HG03457 (cell line): Measurements from ENCODE around the gene ABCB6.
A peak's percentile ranks its signal among the peaks of the same experiment; 100 is the strongest.

Experiments
- ATAC-seq: cut with Tn5 transposase; IDR thresholded peaks from one replicate; pipeline ENCODE4 v1.9.1; 2021; ENCODE audit warnings: moderate number of reproducible peaks; ENCODE audit not compliant: unreplicated experiment

The ABCB6 gene

DNA sequence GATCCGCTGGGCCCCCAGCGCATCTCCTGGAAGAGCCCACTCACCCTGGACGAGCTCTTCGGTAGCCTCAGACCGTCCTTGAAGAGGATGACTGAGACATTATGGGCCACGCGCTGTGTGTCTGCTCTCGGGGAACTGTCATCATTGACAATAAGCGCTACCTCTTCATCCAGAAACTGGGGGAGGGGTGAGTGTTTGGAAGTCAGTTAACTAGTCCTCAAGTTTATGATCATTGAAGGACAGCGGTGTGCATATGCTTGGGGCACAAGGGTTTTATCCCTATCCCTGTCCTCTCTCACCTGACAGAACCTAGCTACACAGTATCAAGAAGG is 27.1 kb upstream of the ABCB6 start:
- ATAC-seq, result no peak

DNA sequence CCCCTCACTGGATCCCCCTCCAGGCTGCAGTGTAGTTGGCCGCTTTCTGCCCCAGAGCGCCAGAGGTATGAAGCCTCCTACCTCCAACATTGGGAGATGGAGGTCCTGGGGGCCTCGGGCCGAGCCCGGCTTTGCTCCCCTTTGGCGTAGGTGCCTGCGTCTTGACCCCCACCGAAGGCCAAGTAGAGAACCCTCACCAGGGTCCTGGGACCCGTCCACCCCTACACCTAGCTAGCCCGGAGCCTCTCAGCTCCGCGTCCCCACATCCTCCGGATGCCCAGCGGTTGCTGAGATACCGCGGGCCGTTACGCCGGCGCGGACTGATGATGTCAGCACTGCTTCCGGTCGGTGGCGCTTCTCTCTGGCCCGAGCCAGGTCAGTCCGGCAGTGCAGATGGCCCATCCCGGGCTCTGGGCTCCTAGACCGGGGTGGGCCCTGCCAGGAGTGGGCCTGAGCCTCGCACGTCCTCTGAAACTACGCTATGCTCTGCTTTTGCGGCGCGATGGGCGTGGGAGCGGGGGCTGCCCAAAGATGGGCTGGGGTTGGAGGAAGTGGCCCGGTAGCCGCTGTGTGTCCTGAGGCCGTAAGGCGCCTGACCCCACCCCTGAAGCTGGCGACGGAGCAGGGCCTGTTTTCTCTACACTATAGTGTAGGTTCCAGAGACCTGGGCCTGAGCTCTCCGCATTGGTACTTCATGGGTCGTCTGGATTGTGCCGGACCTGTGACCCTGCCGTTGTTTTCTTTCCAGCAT is 26.6 kb upstream of the ABCB6 start, which contains the start of the genes GLB1L and STK16:
TSS of gene GLB1L (minus strand) at position 297 of the 751 bp plus-strand sequence. CDS start 1,871 bp downstream, outside the sequence.
TSS of gene STK16 (plus strand) at position 332 of the 751 bp plus-strand sequence. CDS start 521 bp downstream, outside the sequence.
- ATAC-seq, result peak; percentile 50

DNA sequence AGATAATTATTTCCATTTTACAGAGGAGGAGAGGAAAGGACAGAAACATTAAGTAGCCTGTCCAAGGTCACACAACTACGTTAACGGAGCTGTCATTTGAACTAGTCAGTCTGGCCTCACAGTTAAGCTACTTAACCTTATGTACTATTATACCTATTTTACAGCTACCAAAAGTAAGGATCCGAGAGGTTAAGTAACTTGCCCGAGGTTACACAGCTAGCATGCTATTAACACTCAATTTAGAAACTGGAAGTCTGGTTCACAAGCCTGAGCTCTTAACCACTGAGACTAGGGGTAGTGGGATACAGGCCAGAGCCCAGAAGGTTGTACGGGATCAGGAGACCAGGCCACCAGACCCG is 26.0 kb upstream of the ABCB6 start:
- ATAC-seq, result no peak

DNA sequence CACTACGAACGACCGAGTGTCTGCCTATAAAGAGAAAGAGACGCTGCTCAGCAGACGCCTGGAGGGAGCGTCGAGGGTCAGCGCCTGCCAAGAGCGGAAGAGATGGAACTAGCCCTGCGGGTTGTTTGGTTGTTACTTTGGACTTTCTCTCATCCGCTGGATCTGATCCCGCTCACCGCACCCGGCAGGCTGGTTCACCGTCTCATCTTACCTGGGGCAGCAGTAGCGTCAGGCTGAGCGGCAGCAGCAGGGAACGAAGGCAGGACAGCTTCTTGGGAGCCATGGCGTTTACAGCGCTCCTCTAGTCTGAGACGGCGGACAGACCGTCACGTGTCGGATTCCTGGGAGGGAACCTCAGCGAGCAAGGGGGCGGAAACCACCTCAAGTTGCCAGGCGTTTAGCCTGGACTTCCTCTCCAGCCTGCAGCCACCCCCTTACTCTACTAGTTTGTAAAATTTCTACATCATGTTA is 24.6 kb upstream of the ABCB6 start:
- no peak for ATAC-seq

DNA sequence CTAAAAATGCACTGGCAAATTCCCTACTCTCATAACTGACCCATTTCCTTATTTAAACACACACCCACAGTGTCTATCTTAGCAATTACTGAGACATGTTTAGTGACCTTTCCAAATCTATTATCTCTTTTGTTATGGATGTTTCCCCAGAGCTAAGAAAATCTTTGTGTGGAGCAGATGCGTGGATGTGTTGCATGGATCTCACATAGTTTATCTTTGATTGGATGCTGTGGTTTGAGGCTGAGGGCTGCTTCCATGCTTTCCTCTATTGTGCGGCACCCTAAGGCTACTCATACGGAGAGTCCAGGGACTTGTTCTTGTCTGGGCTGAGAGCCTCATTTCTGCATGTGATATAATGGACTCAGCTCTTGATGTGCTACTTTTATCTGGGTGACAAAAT is 15.6 kb upstream of the ABCB6 start:
- ATAC-seq, result no peak

DNA sequence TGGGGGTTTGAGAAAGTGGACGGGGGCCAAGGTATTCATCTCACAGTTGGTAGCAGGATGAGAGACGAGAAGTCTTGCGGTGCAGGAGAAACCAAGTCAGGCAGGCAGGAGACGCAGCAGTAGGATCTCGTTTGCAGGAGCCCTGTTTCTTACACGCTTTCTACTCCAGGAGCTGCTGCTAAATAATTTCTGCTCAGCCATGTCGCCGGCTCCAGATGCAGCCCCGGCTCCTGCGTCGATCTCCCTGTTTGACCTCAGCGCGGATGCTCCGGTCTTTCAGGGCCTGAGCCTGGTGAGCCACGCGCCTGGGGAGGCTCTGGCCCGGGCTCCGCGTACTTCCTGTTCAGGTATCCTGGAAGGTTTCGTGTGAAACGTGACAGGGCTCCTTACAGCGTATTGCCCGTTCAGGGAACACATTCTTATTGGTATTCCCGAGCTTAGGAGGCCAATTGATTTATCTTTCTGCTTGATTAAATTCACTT is 11.3 kb upstream of the ABCB6 start:
- ATAC-seq, result no peak

DNA sequence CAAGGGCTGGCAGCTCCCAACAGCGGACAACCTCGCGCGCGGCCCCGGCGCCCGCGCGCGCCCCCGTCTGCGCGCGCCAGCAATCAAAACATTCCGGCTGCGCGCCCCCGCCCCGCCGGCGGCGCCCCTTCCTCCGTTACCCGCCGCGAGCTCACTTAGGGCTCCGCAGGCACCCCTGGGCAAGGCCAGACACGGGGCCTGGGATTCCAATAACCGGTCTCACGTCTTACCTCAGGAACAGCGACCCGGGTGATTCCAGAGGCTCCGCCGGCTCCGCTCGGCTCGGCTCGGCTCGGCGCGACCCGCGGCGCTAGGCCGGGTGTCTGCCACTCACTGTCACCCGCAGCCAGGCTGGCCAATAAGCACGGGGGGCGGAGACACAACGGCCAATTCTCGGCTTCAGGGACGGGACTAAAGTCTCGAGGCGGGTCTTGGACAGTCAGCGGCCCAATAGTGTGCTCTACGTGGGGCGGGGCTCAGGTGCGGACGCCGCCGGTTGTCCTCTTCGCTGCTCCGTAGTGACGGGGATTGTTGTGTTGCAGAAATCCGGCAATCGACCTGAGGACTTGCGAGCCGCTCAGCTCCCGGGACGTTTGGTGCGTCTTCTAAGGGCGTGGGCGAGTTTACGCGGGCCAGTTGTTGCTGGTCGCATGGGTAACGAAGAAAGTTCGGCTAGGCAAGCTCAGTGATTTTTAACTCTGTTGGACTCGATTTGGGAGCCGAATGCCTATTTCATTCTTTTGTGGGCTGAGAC is 10.7 kb upstream of the ABCB6 start, which contains the start of the genes ANKZF1 and ATG9A:
TSS of gene ANKZF1 (plus strand) at position 502 of the 754 bp plus-strand sequence. CDS start 452 bp downstream, outside the sequence.
TSS of gene ATG9A (minus strand) at position 332 of the 754 bp plus-strand sequence. CDS start 1,612 bp downstream, outside the sequence.
- ATAC-seq, result peak; percentile 94

DNA sequence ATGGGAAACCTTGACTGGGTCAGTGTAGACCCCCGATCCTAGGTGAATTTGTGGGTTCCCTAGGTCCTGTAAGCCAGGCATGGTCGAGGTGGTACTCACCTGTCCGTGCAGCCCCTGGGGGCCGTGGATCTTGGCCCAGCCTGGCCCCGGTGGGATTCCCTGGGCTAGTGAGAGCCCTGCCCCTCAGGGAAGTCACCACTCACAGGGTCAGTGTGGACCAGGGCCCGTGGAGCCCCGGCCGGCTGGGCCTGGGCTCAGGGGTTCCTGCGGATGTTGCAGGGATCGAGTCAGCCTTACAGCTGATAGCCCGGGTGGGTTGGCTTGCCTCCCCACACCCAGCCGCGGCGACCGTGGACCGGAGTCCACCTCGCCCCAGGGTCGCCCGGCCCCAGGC is 10.2 kb upstream of the ABCB6 start:
- no peak for ATAC-seq

DNA sequence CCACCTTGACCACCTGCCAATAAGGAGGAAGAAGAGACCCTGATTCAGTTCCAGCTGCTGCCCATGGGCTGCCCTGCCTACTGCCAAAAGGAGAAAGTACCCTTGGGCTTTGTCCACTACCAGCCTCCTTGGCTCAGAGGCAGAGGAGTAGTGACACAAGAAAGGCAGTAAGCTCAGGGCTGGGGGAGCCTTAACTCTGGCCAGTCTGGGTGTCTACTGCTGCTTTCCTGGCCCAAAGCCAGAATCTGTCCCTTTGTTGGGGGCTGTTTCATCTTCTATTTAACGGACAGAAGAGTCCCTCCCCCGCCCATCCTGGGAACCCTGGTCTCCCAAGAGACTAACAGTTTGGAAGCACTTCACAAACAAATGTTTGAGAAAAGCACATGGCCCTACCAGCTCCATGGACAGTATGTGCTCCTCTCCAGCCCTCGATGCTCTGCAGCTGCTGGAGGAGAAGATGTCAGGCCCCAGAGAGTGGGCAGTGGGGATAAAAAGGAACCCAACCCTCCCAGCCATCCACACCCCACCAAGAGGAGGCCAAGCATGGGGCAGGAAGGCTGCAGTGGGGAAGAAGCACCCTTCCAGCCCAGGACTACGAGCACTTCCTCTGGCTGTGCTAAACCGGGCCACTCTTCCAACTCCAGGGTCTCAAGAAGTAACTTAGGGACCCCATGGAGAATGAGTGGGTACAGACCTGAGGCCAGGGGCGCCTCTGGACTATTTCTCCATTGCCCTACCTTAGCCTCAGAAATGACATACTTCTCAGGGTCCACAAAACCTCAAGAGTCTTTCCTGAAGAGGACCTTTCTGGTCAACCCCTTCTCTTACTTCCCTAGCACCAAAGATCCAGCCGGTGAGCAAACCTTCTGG is 9.5 kb upstream of the ABCB6 start:
- ATAC-seq, result no peak

DNA sequence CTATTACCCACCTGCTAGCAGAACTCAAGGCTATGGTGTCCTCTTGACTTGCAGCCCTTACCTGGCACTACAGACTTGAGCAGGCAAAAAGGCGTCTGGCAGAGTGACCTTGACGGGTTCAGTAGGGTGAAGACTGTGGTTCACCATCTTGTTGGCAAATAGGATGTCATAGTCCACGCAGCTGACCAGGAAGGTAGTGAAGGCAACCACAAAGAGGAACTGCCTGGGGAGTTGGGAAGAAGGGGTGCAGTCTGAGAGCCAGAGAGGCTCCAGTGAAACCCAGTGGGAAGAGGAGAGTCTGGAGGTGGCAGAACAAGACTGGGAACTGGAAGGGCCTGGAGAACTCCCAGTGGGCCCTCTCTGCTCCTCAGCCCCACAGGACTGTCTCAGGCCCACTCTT is 6.6 kb upstream of the ABCB6 start:
- no peak for ATAC-seq

DNA sequence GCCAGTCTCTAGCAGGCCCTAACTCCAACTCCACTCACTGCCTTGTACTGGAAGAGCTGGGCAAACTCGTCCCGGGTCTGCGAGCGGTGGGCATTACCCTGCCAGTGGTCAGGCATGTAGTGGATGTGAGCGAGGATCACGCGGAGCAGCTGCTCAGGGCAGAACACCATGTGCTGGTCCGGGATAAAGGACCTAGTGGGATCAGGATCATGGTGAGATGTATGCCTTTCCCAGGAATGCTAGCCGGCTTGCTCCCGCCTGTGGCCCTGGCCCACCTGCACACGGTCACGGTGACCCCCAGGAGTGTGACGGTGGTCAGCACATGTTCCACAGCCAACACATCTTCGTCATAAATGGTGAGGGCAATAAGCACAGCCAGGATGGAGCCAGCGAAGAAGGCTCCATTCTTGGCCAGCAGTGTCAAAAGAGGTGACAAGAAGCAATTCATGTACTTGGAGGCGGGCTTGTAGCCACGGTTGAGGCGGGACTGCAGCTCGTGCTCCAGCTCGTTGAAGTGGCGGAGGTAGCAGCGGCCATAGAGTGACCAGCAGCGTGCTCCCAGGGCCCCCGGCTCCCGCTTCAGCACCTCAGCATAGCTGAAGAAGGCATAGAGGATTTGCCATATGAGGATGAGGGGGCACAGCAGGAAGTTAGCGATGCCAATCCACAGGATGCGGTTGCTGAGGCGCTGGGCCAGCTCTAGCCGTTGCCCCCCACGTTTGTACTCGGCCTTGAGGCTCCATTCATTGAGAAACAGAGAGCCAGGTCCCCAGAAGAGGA is 5.3 kb upstream of the ABCB6 start:
- ATAC-seq, result no peak

DNA sequence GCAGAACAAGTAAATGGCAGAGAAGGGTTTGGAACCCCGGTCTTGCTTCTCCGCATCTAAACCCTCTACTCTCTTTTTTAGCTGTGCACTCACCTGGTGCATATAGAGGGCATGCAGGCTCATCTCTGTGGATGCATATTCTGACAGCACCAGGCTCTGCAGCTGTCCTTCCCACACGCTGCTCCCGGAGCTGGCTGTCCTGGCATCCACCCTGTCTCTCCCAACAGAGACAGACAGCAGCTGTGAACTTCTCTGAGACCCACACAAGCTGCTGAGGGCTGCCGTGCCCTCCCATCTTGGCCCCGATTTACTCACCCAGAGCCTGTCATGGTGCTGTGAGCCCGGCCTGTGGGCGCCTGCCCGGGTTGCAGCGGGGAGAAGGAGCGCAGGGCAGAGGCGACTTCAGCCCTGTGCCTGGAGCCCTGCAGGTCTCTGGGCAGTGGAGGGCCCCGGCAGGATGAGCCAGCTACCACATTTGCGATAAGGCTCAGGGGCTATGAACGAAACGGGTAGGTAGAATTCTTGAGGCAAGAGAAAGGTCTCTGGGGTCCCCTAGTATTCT is 3.3 kb upstream of the ABCB6 start:
- ATAC-seq, result no peak

DNA sequence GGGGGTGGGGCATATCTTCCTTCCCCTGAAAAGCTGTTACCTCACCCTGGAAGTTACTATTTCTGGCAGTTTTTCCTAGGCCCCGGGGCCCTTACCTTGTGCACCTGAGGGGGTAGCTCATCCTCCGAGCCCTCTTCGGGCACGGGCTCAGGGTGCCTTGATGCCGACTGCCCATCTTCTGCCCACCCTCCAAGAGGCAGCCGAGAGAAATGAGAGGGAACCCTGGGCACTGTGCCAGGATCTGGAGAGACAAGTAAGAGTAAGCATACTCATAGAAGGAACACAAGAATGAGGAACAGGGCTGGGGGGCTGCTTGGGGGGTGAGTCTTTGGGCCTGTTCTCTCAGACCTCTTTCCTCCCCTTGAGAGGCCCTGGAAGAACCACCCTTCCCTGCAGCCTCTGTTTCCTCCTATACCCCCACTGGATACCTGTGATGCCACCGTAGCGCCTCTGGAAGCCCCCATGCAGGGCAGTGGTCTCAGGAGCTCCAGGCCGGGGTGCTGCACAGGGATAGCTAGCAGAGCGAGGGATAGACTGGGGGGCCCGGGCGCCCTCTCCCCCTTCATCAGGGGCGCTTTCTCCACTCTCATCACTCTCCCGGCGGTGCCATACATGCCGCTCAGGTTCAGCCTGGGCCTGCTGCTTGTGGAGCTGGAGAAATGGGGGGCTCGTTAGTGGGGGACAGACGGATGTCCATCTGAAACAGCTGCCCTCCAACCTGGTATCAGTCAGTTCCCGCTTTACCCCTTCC is 2.1 kb upstream of the ABCB6 start:
- ATAC-seq, result no peak

DNA sequence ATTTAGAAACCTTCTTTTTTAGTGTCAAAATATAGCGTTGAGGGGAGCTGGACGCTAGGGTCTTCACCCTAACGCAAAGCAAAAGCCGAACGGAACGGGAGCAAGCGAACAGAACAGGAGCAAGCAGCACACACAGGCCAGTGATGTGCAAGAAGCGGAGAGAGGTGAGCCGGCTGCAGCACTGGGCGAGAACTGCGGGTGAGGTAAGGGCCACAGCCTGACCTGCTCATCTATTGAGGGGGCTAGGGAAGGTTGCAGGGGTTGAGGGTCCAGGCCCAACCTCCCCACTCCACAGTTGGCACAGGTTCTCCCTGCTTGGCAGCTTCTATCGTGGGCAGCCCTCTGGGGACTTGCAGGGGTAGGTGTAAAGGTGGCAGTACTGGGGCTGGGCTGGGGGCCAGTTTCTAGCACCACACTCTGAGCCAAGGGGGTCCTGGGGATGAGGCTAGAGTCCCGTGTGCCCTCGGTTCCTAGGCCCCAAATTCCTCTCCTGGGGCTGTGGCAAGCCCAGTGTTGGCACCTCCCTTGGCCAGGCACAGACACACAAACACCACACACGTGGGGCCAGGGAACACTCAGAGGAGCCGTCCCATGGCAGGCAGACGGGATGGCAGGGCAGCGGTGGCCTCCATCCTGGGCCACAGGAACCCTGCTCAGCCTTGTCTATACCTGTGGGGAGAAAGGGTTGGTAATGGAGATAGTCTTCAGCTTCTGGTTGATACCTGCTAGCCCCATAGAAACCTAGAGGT is 1.2 kb upstream of the ABCB6 start:
- ATAC-seq, result no peak

DNA sequence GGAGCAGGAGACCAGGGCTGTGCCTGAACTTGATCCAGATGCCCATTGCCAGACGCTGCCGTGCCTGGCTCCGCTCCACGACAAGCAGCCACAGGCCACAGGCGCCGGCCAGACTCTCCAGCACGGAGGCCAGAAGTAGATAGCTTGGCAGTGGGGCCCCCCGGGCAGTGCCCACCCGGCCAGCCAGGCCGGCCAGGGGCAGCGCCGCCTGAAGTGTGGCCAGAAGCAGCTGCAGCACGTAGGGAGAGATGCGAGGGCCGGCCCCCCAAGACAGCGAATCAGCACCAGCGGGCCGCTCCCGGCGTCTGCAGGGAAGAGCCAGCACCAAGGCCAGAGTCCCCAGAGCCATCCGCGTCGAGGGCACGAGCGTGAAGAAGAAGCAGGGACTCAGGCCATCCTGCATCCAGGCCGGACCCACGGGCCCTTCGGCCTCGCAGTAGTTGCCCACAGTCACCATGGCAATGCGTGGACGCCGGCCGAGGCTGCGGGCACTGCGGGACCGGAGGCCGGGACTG is 484 bp downstream of the ABCB6 start:
- peak; percentile 22 for ATAC-seq

DNA sequence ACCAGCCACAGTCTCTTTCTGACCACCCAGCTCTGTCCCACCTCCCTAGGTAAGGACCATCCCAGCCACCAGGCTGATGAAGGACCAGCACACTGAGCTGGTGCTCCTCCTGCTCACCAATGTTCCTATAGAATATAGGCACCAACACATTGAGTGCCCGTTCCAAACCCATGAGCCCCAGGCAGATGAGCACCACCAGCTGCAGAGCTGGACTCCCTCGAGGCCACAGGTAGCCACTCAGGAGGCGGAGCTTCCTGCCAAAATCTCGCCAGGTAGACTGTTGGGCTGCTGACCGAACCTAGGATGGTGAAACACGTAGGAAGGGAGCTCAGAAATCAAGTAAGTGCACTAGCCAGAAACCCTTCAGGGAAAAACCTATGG is 2.2 kb downstream of the ABCB6 start:
- no peak for ATAC-seq

DNA sequence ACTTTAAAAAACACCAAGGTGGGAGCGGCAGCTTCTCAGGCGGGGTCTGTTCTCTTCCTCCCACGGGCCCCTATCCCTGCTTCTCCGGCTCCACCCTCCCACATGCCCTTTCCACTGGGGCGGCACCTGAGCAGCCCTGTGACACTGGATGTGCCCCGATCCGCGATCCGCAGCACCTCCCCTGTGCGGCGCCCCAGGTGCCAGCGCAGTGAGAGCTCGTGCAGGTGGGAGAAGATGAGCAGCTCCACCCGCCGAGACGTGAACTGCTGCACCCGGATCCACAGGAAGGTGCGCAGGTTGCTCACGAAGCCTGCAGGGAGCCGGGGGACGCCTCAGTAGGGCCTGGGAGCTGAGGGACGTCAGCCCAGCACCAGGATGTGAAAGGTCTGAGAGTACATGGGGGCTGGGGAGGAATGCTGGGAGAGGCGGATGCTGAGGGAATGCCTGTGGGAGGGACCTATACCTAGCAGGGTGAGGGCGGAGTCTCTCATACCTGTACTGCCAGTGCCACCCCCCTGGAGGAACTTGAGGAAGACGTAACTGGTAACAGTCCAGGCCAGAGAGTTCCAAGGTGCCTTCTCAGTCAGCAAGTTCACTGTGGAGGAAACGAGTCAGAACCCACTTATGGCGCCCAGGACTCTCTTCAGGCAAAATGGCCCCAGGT is 2.8 kb downstream of the ABCB6 start:
- ATAC-seq, result no peak

DNA sequence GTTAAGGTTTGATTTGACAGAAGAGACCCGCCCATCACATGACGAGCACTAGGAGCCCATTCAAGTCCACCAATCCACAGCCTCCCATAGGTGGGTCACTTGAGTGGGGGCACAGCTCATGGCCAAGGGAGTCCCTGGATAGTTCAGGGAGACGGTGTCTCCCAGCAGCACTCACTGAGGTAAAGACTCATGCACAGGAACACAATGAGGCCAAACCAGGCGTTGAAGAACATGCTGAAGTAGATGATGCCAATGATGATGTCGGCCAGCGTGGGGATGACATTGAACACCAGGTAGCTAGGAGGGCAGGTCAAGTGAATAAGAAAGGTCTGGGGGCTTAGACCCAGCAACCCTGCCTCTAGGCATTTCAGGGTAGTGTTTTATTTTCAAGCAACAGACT is 4.0 kb downstream of the ABCB6 start:
- ATAC-seq, result no peak
